ENCODE data around the gene DDT.
"Not testable (repeated sequence)": the region's sequence is repeated elsewhere in the genome, so short reads cannot be mapped to it uniquely, and the experiment has no call there.

DDT gene

GRCh38 chr22:23970201-23970641, 4.0 kb downstream of the DDT start:
- TF ChIP-seq CTCF (IDR thresholded peaks at IDR 0.05), result no peak

- TF ChIP-seq CTCF (IDR thresholded peaks at IDR 0.05), result no peak
These were observed 5.2 kb downstream of the DDT start for GRCh38 chr22:23969071-23969470.

GRCh38 chr22:23966568-23966967, 7.7 kb downstream of the DDT start, which contains the start of gene DDTL:
DDTL (plus strand) TSS chr22:23966888; CDS start chr22:23966915, 27 bp downstream.
- not testable (repeated sequence) for TF ChIP-seq CTCF (IDR thresholded peaks at IDR 0.05)

GRCh38 chr22:23961084-23961771, 13.0 kb downstream of the DDT start, which contains the start of gene GSTT2B:
GSTT2B (minus strand) TSS chr22:23961195; CDS start chr22:23961131, 64 bp downstream.
- not testable (repeated sequence) for TF ChIP-seq CTCF (IDR thresholded peaks at IDR 0.05)

GRCh38 chr22:23956301-23956900, 17.8 kb downstream of the DDT start:
- TF ChIP-seq CTCF (IDR thresholded peaks at IDR 0.05), result peak; percentile 72

- TF ChIP-seq CTCF (IDR thresholded peaks at IDR 0.05), result no peak
These were observed 35.3 kb downstream of the DDT start for GRCh38 chr22:23939017-23939357.

GRCh38 chr22:23938328-23939016, 35.8 kb downstream of the DDT start:
- no peak for TF ChIP-seq CTCF (IDR thresholded peaks at IDR 0.05)
